ENCODE measurements around the gene FARP2. TPM values are rescaled to one million over a fixed set of nuclear protein-coding genes. Genes with fewer than 3 reads are reported as not detected.

Gene FARP2
- total RNA-seq, 5 donors from 2014 or later (not counting 1 experiment from before 2014, with no cell fraction given): 15.8 to 27.5 (median 18.5) TPM

DNA sequence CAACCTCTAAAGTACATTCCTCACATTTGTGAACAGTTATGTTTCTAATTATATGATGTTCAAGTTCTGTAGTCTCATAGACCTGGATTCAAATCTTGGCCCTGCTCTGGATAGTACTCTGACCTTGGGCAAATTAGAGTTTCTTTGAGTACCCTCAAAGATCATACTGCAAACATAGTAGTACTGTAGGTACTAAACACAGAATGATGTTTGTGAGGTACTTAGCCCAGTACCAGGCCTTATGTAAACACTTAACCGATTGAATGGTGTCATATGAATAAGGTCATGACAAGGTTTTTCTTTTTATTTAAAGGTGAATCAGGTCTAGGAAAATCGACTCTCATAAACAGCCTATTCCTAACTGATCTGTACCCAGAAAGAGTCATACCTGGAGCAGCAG is 21.3 kb upstream of the FARP2 start:
- peaks cover 3 to 53% of the 10 kb centered on the region in 2 donors for H3K36me3 ChIP-seq (ENCODE audit: control insufficient read depth in 2 of 2, extremely low read depth in 1 of 2, insufficient read depth in 1 of 2, low read length in 1 of 2)
- H3K27me3 Mint-ChIP-seq: no peaks in the 10 kb centered on the region
- ATAC-seq (replicated peaks in 1 of 4) (no peak), DNase-seq (no peak)
- H3K27ac Mint-ChIP-seq: no peak overlapping the region
- H3K4me1 ChIP-seq (ENCODE audit: control insufficient read depth in 1 of 2, extremely low read depth in 1 of 2, insufficient read depth in 2 of 2, low read length in 2 of 2): peaks cover 3 to 4% of the 10 kb centered on the region in 2 experiments
- no peak overlapping the region for H3K27ac ChIP-seq (ENCODE audit: low read length)
- H3K4me1 Mint-ChIP-seq: peaks cover 12 to 18% (median 17%) of the 10 kb centered on the region in 3 donors
- WGBS (ENCODE audit: insufficient coverage): no CpG with 5 or more reads among the region's 2 CpGs
- POLR2A ChIA-PET: no interaction called here
- no peak overlapping the region for H3K4me3 Mint-ChIP-seq
- no peaks in the 10 kb centered on the region for H3K27me3 ChIP-seq (replicated peaks in 1 of 2; ENCODE audit: control insufficient read depth in 2 of 2, extremely low read depth in 1 of 2, insufficient read depth in 2 of 2, low read length in 1 of 2)
- H3K9me3 Mint-ChIP-seq: no peaks in the 10 kb centered on the region
- CTCF ChIA-PET: no interaction called here
- H3K36me3 Mint-ChIP-seq: peaks cover 40% of the 10 kb centered on the region
- H3K4me3 ChIP-seq (ENCODE audit: control insufficient read depth in 1 of 2, extremely low read depth in 1 of 2, low read length in 1 of 2): no peak overlapping the region
- no peaks in the 10 kb centered on the region for H3K9me3 ChIP-seq

- peaks cover 56% of the 10 kb centered on the region for H3K36me3 Mint-ChIP-seq
- H3K27me3 Mint-ChIP-seq: no peaks in the 10 kb centered on the region
- ATAC-seq (replicated peaks in 1 of 4): no peak
- H3K27ac ChIP-seq (ENCODE audit: low read length): no peak overlapping the region
- peaks cover 5 to 62% of the 10 kb centered on the region in 2 donors for H3K36me3 ChIP-seq (ENCODE audit: control insufficient read depth in 2 of 2, extremely low read depth in 1 of 2, insufficient read depth in 1 of 2, low read length in 1 of 2)
- H3K4me3 ChIP-seq (ENCODE audit: control insufficient read depth in 1 of 2, extremely low read depth in 1 of 2, low read length in 1 of 2): no peak overlapping the region
- peaks cover 3 to 16% of the 10 kb centered on the region in 2 experiments for H3K4me1 ChIP-seq (ENCODE audit: control insufficient read depth in 1 of 2, extremely low read depth in 1 of 2, insufficient read depth in 2 of 2, low read length in 2 of 2)
- ChIA-PET POLR2A (no interaction called here), CTCF (no interaction called here)
- H3K9me3 ChIP-seq: no peaks in the 10 kb centered on the region
- peaks cover 30 to 35% (median 32%) of the 10 kb centered on the region in 3 donors for H3K4me1 Mint-ChIP-seq
- no peaks in the 10 kb centered on the region for H3K27me3 ChIP-seq (replicated peaks in 1 of 2; ENCODE audit: control insufficient read depth in 2 of 2, extremely low read depth in 1 of 2, insufficient read depth in 2 of 2, low read length in 1 of 2)
- peak overlapping the region; percentile 53 to 87 for H3K27ac Mint-ChIP-seq
- WGBS (ENCODE audit: insufficient coverage): 100% methylated on average over 1 of the region's 8 CpGs
- DNase-seq: no peak
- no peaks in the 10 kb centered on the region for H3K9me3 Mint-ChIP-seq
- peak overlapping the region in 1 of 3 donors; percentile 23 for H3K4me3 Mint-ChIP-seq
These were observed 16.1 kb upstream of the FARP2 start for GRCh38 chr2:241339839-241340630.

DNA sequence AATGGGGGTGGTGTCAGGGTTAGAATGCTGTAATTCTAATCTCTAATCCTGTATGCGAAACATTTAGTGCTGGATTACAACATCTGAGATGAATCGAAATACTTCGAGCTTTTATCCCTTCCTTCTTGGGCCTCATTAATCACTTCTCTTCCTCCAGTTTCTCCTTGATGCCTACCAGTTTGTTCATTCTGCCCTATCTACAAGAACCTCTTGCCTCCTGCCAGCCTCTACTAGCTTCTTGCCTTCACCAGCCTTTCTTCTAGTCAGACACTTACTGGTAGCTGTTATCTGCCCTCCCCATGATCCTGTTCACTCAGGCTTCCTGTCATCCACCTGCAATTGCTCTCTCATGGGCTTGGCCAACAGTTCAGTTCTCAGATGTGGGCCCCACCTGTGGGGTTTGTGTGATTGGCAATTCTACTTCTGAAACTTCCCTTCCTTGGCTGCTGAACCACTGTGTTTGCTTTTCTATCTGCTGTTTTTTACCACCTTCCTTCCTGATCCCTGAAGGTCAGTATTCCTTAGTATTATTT is 15.4 kb upstream of the FARP2 start:
- Mint-ChIP-seq H3K4me1 (peaks cover 28 to 34% (median 32%) of the 10 kb centered on the region in 3 donors), H3K9me3 (no peaks in the 10 kb centered on the region), H3K4me3 (peak overlapping the region in 1 of 3 donors; percentile 23), H3K36me3 (peaks cover 58% of the 10 kb centered on the region), H3K27ac (peak overlapping the region; percentile 68 to 87), H3K27me3 (no peaks in the 10 kb centered on the region)
- ChIA-PET POLR2A (no interaction called here), CTCF (no interaction called here)
- Histone ChIP-seq H3K4me1 (ENCODE audit: control insufficient read depth in 1 of 2, extremely low read depth in 1 of 2, insufficient read depth in 2 of 2, low read length in 2 of 2) (peaks cover 3 to 16% of the 10 kb centered on the region in 2 experiments), H3K36me3 (ENCODE audit: control insufficient read depth in 2 of 2, extremely low read depth in 1 of 2, insufficient read depth in 1 of 2, low read length in 1 of 2) (peaks cover 5 to 61% of the 10 kb centered on the region in 2 donors), H3K27me3 (replicated peaks in 1 of 2; ENCODE audit: control insufficient read depth in 2 of 2, extremely low read depth in 1 of 2, insufficient read depth in 2 of 2, low read length in 1 of 2) (no peaks in the 10 kb centered on the region), H3K4me3 (ENCODE audit: control insufficient read depth in 1 of 2, extremely low read depth in 1 of 2, low read length in 1 of 2) (no peak overlapping the region), H3K27ac (ENCODE audit: low read length) (no peak overlapping the region), H3K9me3 (no peaks in the 10 kb centered on the region)
- ATAC-seq (replicated peaks in 1 of 4) (peak; percentile 67 to 91 (median 81)), DNase-seq (peak in 14 of 35 experiments; percentile 8 to 46 (median 19))
- WGBS (ENCODE audit: insufficient coverage): 96% methylated on average over 3 of the region's 3 CpGs

- H3K27ac Mint-ChIP-seq: no peak overlapping the region
- ATAC-seq (replicated peaks in 1 of 4): no peak
- DNase-seq: no peak
- ChIA-PET POLR2A (no interaction called here), CTCF (no interaction called here)
- no peaks in the 10 kb centered on the region for H3K27me3 Mint-ChIP-seq
- no CpG with 5 or more reads among the region's 9 CpGs for WGBS (ENCODE audit: insufficient coverage)
- peaks cover 54% of the 10 kb centered on the region for H3K36me3 Mint-ChIP-seq
- peaks cover 16 to 23% (median 19%) of the 10 kb centered on the region in 3 donors for H3K4me1 Mint-ChIP-seq
- Histone ChIP-seq H3K27ac (ENCODE audit: low read length) (no peak overlapping the region), H3K4me3 (ENCODE audit: control insufficient read depth in 1 of 2, extremely low read depth in 1 of 2, low read length in 1 of 2) (no peak overlapping the region), H3K27me3 (replicated peaks in 1 of 2; ENCODE audit: control insufficient read depth in 2 of 2, extremely low read depth in 1 of 2, insufficient read depth in 2 of 2, low read length in 1 of 2) (no peaks in the 10 kb centered on the region), H3K36me3 (ENCODE audit: control insufficient read depth in 2 of 2, extremely low read depth in 1 of 2, insufficient read depth in 1 of 2, low read length in 1 of 2) (peaks cover 7 to 72% of the 10 kb centered on the region in 2 donors), H3K4me1 (ENCODE audit: control insufficient read depth in 1 of 2, extremely low read depth in 1 of 2, insufficient read depth in 2 of 2, low read length in 2 of 2) (peaks cover 0 to 9% of the 10 kb centered on the region in 2 experiments), H3K9me3 (no peaks in the 10 kb centered on the region)
- H3K9me3 Mint-ChIP-seq: no peaks in the 10 kb centered on the region
- H3K4me3 Mint-ChIP-seq: no peak overlapping the region
These were observed 11.0 kb upstream of the FARP2 start for GRCh38 chr2:241344925-241345651.

GRCh38 chr2:241349941-241350340 is 6.1 kb upstream of the FARP2 start:
- no peak overlapping the region for H3K4me3 Mint-ChIP-seq
- DNase-seq (no peak), ATAC-seq (replicated peaks in 1 of 4) (no peak)
- Histone ChIP-seq H3K4me1 (ENCODE audit: control insufficient read depth in 1 of 2, extremely low read depth in 1 of 2, insufficient read depth in 2 of 2, low read length in 2 of 2) (peaks cover 0 to 4% of the 10 kb centered on the region in 2 experiments), H3K36me3 (ENCODE audit: control insufficient read depth in 2 of 2, extremely low read depth in 1 of 2, insufficient read depth in 1 of 2, low read length in 1 of 2) (peaks cover 8 to 85% of the 10 kb centered on the region in 2 donors), H3K4me3 (ENCODE audit: control insufficient read depth in 1 of 2, extremely low read depth in 1 of 2, low read length in 1 of 2) (no peak overlapping the region), H3K27ac (ENCODE audit: low read length) (no peak overlapping the region), H3K9me3 (no peaks in the 10 kb centered on the region), H3K27me3 (replicated peaks in 1 of 2; ENCODE audit: control insufficient read depth in 2 of 2, extremely low read depth in 1 of 2, insufficient read depth in 2 of 2, low read length in 1 of 2) (no peaks in the 10 kb centered on the region)
- POLR2A ChIA-PET: no interaction called here
- H3K4me1 Mint-ChIP-seq: peaks cover 0 to 2% (median 0%) of the 10 kb centered on the region in 3 donors
- peaks cover 45% of the 10 kb centered on the region for H3K36me3 Mint-ChIP-seq
- no peaks in the 10 kb centered on the region for H3K27me3 Mint-ChIP-seq
- H3K9me3 Mint-ChIP-seq: no peaks in the 10 kb centered on the region
- H3K27ac Mint-ChIP-seq: no peak overlapping the region
- CTCF ChIA-PET: no interaction called here
- WGBS (ENCODE audit: insufficient coverage): 96% methylated on average over 8 of the region's 8 CpGs

DNA sequence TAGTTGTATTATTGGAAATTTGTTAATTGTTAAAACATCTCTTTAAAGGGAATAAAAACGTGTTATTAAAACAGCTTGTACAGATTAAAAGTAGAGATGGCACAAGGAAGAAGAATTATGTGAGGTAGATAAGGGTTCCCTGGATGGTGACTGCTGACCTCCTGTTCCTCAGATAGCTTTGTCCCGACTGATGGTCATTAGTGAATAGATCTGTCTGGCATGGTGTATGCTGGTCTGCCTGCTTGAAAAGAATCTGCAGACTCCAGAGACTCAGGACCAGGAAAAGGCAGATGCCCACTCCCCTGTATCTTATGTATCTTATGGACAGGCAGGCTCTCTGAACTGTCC is 5.6 kb upstream of the FARP2 start:
- Histone ChIP-seq H3K4me3 (ENCODE audit: control insufficient read depth in 1 of 2, extremely low read depth in 1 of 2, low read length in 1 of 2) (no peak overlapping the region), H3K27me3 (replicated peaks in 1 of 2; ENCODE audit: control insufficient read depth in 2 of 2, extremely low read depth in 1 of 2, insufficient read depth in 2 of 2, low read length in 1 of 2) (no peaks in the 10 kb centered on the region), H3K27ac (ENCODE audit: low read length) (no peak overlapping the region), H3K4me1 (ENCODE audit: control insufficient read depth in 1 of 2, extremely low read depth in 1 of 2, insufficient read depth in 2 of 2, low read length in 2 of 2) (peaks cover 0 to 8% of the 10 kb centered on the region in 2 experiments), H3K9me3 (no peaks in the 10 kb centered on the region), H3K36me3 (ENCODE audit: control insufficient read depth in 2 of 2, extremely low read depth in 1 of 2, insufficient read depth in 1 of 2, low read length in 1 of 2) (peaks cover 8 to 80% of the 10 kb centered on the region in 2 donors)
- DNase-seq (no peak), ATAC-seq (replicated peaks in 1 of 4) (no peak)
- 95% methylated on average over 2 of the region's 2 CpGs for WGBS (ENCODE audit: insufficient coverage)
- CTCF ChIA-PET: interaction anchor here in 1 of 2 donors (0.7 kb wide), 1 partner anchor 30 kb away, joined by 3 read pairs; no protein-coding TSS in a partner anchor
- H3K4me1 Mint-ChIP-seq: peaks cover 0 to 3% (median 0%) of the 10 kb centered on the region in 3 donors
- no peak overlapping the region for H3K27ac Mint-ChIP-seq
- H3K27me3 Mint-ChIP-seq: no peaks in the 10 kb centered on the region
- POLR2A ChIA-PET: no interaction called here
- H3K9me3 Mint-ChIP-seq: no peaks in the 10 kb centered on the region
- no peak overlapping the region for H3K4me3 Mint-ChIP-seq
- H3K36me3 Mint-ChIP-seq: peaks cover 45% of the 10 kb centered on the region

All from T-cell (primary cell).